H9 (cell line): Measurements from ENCODE around the gene HCRTR1. TPM values are rescaled to one million over a fixed set of nuclear protein-coding genes. Genes with fewer than 3 reads are reported as not detected.

Experiments used
- DNase-seq: peaks from one replicate; pipeline ENCODE4 v3.0.0-alpha.2; 2017
- H2AFZ ChIP-seq: one replicate; pipeline ENCODE4 v1.6.1; 2013; ENCODE audit warnings: mild to moderate bottlenecking, low read length, control low read depth, moderate library complexity
- H2AK5ac ChIP-seq: 2 replicates; pipeline ENCODE4 v1.6.1; 2013; ENCODE audit warnings: low read length, control low read depth, mixed read lengths; ENCODE audit not compliant: insufficient read length
- H2BK120ac ChIP-seq: one replicate; pipeline ENCODE4 v1.6.1; 2013; ENCODE audit warnings: low read depth, mild to moderate bottlenecking, low read length, control low read depth, inconsistent platforms; ENCODE audit not compliant: poor library complexity, severe bottlenecking
- H2BK12ac ChIP-seq: 2 replicates; pipeline ENCODE4 v1.6.1; 2013; ENCODE audit warnings: low read length, control low read depth, mixed read lengths, low read depth; ENCODE audit not compliant: insufficient read length
- H2BK15ac ChIP-seq: 2 replicates; pipeline ENCODE4 v1.6.1; 2013; ENCODE audit warnings: low read depth, low read length, control low read depth
- H2BK20ac ChIP-seq: one replicate; pipeline ENCODE4 v1.6.1; 2013; ENCODE audit warnings: low read depth, mild to moderate bottlenecking, low read length, control low read depth, inconsistent platforms; ENCODE audit not compliant: poor library complexity, severe bottlenecking
- H2BK5ac ChIP-seq: 2 replicates; pipeline ENCODE4 v1.6.1; 2013; ENCODE audit warnings: low read length, control low read depth, mixed read lengths; ENCODE audit not compliant: insufficient read length
- H3K14ac ChIP-seq: 2 replicates; pipeline ENCODE4 v1.6.1; 2013; ENCODE audit warnings: low read length, control low read depth; ENCODE audit not compliant: insufficient read depth
- H3K18ac ChIP-seq: 2 replicates; pipeline ENCODE4 v1.6.1; 2013; ENCODE audit warnings: low read depth, mild to moderate bottlenecking, mixed read lengths, low read length, control low read depth; ENCODE audit not compliant: insufficient read length
- H3K23ac ChIP-seq: 2 replicates; pipeline ENCODE4 v1.6.1; 2013; ENCODE audit warnings: low read length, control low read depth, mixed read lengths, low read depth; ENCODE audit not compliant: insufficient read length
- H3K23me2 ChIP-seq: 2 replicates; pipeline ENCODE4 v1.6.1; 2013; ENCODE audit warnings: low read depth, mild to moderate bottlenecking, mixed read lengths, low read length, control low read depth; ENCODE audit not compliant: insufficient read length, poor library complexity, severe bottlenecking
- H3K27ac ChIP-seq: 2 replicates; pipeline ENCODE4 v1.5.1; 2013; ENCODE audit warnings: low read length, control low read depth, mixed read lengths, low read depth; ENCODE audit not compliant: insufficient read length
- H3K27me3 ChIP-seq: 2 replicates; pipeline ENCODE4 v1.6.1; 2013; ENCODE audit warnings: low read length, control low read depth, inconsistent platforms; ENCODE audit not compliant: insufficient read depth
- H3K4ac ChIP-seq: 2 replicates; pipeline ENCODE4 v1.6.1; 2013; ENCODE audit warnings: low read depth, mild to moderate bottlenecking, control low read depth, inconsistent platforms, low read length, moderate library complexity
- H3K4me1 ChIP-seq: 2 replicates; pipeline ENCODE4 v1.6.1; 2013; ENCODE audit warnings: low read length, control low read depth, inconsistent platforms; ENCODE audit not compliant: insufficient read depth
- H3K4me2 ChIP-seq: 2 replicates; pipeline ENCODE4 v1.6.1; 2013; ENCODE audit warnings: low read length, control low read depth, mixed read lengths; ENCODE audit not compliant: insufficient read length, insufficient read depth
- H3K56ac ChIP-seq: 2 replicates; pipeline ENCODE4 v1.6.1; 2013; ENCODE audit warnings: low read depth, mild to moderate bottlenecking, mixed read lengths, low read length, control low read depth; ENCODE audit not compliant: insufficient read length
- H3K79me1 ChIP-seq: 2 replicates; pipeline ENCODE4 v1.6.1; 2013; ENCODE audit warnings: low read depth, mild to moderate bottlenecking, moderate library complexity, low read length, control low read depth, inconsistent platforms; ENCODE audit not compliant: insufficient read depth, poor library complexity, severe bottlenecking
- H3K79me2 ChIP-seq: 2 replicates; pipeline ENCODE4 v1.6.1; 2013; ENCODE audit warnings: low read length, control low read depth, inconsistent platforms; ENCODE audit not compliant: insufficient read depth
- H3K9ac ChIP-seq: 2 replicates; pipeline ENCODE4 v1.6.1; 2013; ENCODE audit warnings: low read length, control low read depth, mixed read lengths; ENCODE audit not compliant: insufficient read length; ENCODE audit errors: extremely low read depth
- H3K9me3 ChIP-seq: one replicate; pipeline ENCODE4 v1.6.1; 2013; ENCODE audit warnings: low read depth, low read length, inconsistent platforms; ENCODE audit not compliant: control insufficient read depth
- H3T11ph ChIP-seq: one replicate; pipeline ENCODE4 v1.6.1; 2013; ENCODE audit warnings: mild to moderate bottlenecking, low read length, control low read depth, inconsistent platforms
- H4K20me1 ChIP-seq: one replicate; pipeline ENCODE4 v1.6.1; 2013; ENCODE audit not compliant: control insufficient read depth, insufficient read length, insufficient read depth
- H4K5ac ChIP-seq: 2 replicates; pipeline ENCODE4 v1.6.1; 2013; ENCODE audit warnings: low read depth, mild to moderate bottlenecking, mixed read lengths, low read length, control low read depth; ENCODE audit not compliant: insufficient read length
- H4K8ac ChIP-seq: replicated peaks from 2 replicates; pipeline ENCODE4 v1.6.1; 2013; ENCODE audit warnings: low read length, control low read depth, mixed read lengths, low read depth; ENCODE audit not compliant: insufficient read length
- H4K91ac ChIP-seq: 2 replicates; pipeline ENCODE4 v1.6.1; 2013; ENCODE audit warnings: low read depth, mild to moderate bottlenecking, moderate library complexity, mixed read lengths, low read length, control low read depth; ENCODE audit not compliant: insufficient read length
- H3K27ac Mint-ChIP-seq, 3 experiments: 2 replicates in 2 of 3; 3 replicates in 1 of 3; pipeline ENCODE4 v1.8.0; 2020 to 2021; ENCODE audit warnings: mixed read lengths in 3 of 3, mild to moderate bottlenecking in 1 of 3, moderate library complexity in 1 of 3
- H3K27me3 Mint-ChIP-seq: 2 replicates; pipeline ENCODE4 v1.8.0; 2021; ENCODE audit warnings: low read depth, mild to moderate bottlenecking, moderate library complexity, mixed read lengths
- H3K36me3 Mint-ChIP-seq, 3 experiments: 2 replicates in 2 of 3; 3 replicates in 1 of 3; pipeline ENCODE4 v1.8.0; 2020 to 2021; ENCODE audit warnings: low read depth in 3 of 3, mixed read lengths in 3 of 3; ENCODE audit not compliant: insufficient read depth in 1 of 3
- H3K4me1 Mint-ChIP-seq, 2 experiments: 2 replicates each; pipeline ENCODE4 v1.8.0; 2020; ENCODE audit warnings: mixed read lengths in 2 of 2
- H3K4me3 Mint-ChIP-seq, 2 experiments: 2 replicates in 1 of 2; 3 replicates in 1 of 2; pipeline ENCODE4 v1.8.0; 2020 to 2021; ENCODE audit warnings: mild to moderate bottlenecking in 2 of 2, mixed read lengths in 2 of 2, moderate library complexity in 1 of 2
- H3K9me3 Mint-ChIP-seq, 2 experiments: 2 replicates in 1 of 2; 3 replicates in 1 of 2; pipeline ENCODE4 v1.8.0; 2020; ENCODE audit warnings: mild to moderate bottlenecking in 2 of 2, mixed read lengths in 2 of 2, moderate library complexity in 1 of 2
- CTCF ChIP-seq: fragments of 200-600 bp; sonication (generic); conservative IDR thresholded peaks from 3 replicates; pipeline ENCODE4 v1.8.0; 2021; ENCODE audit warnings: antibody characterized with exemption, mild to moderate bottlenecking
- WGBS: extraction: QIAGEN DNeasy Blood & Tissue Kit; methylation state at CpG from one replicate; pipeline ENCODE4 v1.1.7; 2013; ENCODE audit warnings: missing lambda C conversion rate, low lambda C conversion rate, mixed read lengths; ENCODE audit not compliant: insufficient read length; ENCODE audit errors: extremely low coverage; 5-methylcytosine and 5-hydroxymethylcytosine counted together
- total RNA-seq: library from RNA; stranded (reverse); gene quantifications from 2 replicates; pipeline ENCODE4 v1.2.1, GENCODE V29; 2021

Gene HCRTR1
- total RNA-seq, 1 experiment from 2014 or later = not detected

- peaks cover 9% of the 10 kb centered on the region for H3K27me3 Mint-ChIP-seq
- no peak overlapping the region for H3K4me2 ChIP-seq
- H3K56ac ChIP-seq = no peak overlapping the region
- H3K27me3 ChIP-seq = no peaks in the 10 kb centered on the region
- no peaks in the 10 kb centered on the region for H3K36me3 Mint-ChIP-seq
- no peak overlapping the region for H2BK20ac ChIP-seq
- H3K79me2 ChIP-seq = no peaks in the 10 kb centered on the region
- H3K4ac ChIP-seq = no peak overlapping the region
- H3K14ac ChIP-seq = no peak overlapping the region
- no peaks in the 10 kb centered on the region for H4K20me1 ChIP-seq
- H2BK15ac ChIP-seq = no peak overlapping the region
- no peak overlapping the region for H2AFZ ChIP-seq
- WGBS = no CpG with 5 or more reads among the region's 7 CpGs
- H4K91ac ChIP-seq = no peak overlapping the region
- no peak for DNase-seq
- no peaks in the 10 kb centered on the region for H3K4me1 ChIP-seq
- H2BK12ac ChIP-seq = no peak overlapping the region
- H3K4me3 Mint-ChIP-seq = no peak overlapping the region
- no peak overlapping the region for H2BK120ac ChIP-seq
- H3K9me3 ChIP-seq = no peaks in the 10 kb centered on the region
- no peak overlapping the region for H3K9ac ChIP-seq
- no peak overlapping the region for H4K5ac ChIP-seq
- no peak overlapping the region for H3T11ph ChIP-seq
- no peaks in the 10 kb centered on the region for H3K23me2 ChIP-seq
- H3K4me1 Mint-ChIP-seq = no peaks in the 10 kb centered on the region
- H2AK5ac ChIP-seq = no peak overlapping the region
- H3K79me1 ChIP-seq = no peaks in the 10 kb centered on the region
- no peak overlapping the region for H3K27ac ChIP-seq
- H4K8ac ChIP-seq = no peak overlapping the region
- no peak overlapping the region for H3K23ac ChIP-seq
- no peak overlapping the region for H3K27ac Mint-ChIP-seq
- H2BK5ac ChIP-seq = no peak overlapping the region
- H3K18ac ChIP-seq = no peak overlapping the region
- H3K9me3 Mint-ChIP-seq = no peaks in the 10 kb centered on the region
- no peak for TF ChIP-seq CTCF
These were observed 18.5 kb upstream of the HCRTR1 start for GRCh38 chr1:31598980-31599379.
